Stimulated activated CD4-positive, alpha-beta T cell treated with anti-CD3 and anti-CD28 coated beads, Interleukin-2, amount 100 ng/mL, for 48 hours (primary cell): ENCODE measurements around the gene CRISPLD2.
"Not testable (repeated sequence)": the region's sequence is repeated elsewhere in the genome, so short reads cannot be mapped to it uniquely, and the experiment has no call there.

ENCODE experiments used
- DNase-seq, 2 donors: peaks; one replicate each; pipeline ENCODE4 v3.0.0-alpha.2; 2020

Gene CRISPLD2

GRCh38 chr16:84938616-84939015 lies 118.8 kb downstream of the CRISPLD2 start:
- DNase-seq = not testable (repeated sequence)

- no peak for DNase-seq
These were observed 121.1 kb downstream of the CRISPLD2 start for GRCh38 chr16:84940670-84941551.

GRCh38 chr16:84941921-84942320 lies 122.1 kb downstream of the CRISPLD2 start:
- no peak for DNase-seq

GRCh38 chr16:84942786-84943185 lies 123.0 kb downstream of the CRISPLD2 start:
- no peak for DNase-seq

- no peak for DNase-seq
These were observed 123.8 kb downstream of the CRISPLD2 start for GRCh38 chr16:84943620-84944019.

- DNase-seq = no peak
These were observed 127.2 kb downstream of the CRISPLD2 start for GRCh38 chr16:84947022-84947421.

- no peak for DNase-seq
These were observed 128.4 kb downstream of the CRISPLD2 start for GRCh38 chr16:84947996-84948850.

GRCh38 chr16:84948851-84949610 lies 129.2 kb downstream of the CRISPLD2 start:
- no peak for DNase-seq

GRCh38 chr16:84949772-84950436 lies 130.1 kb downstream of the CRISPLD2 start:
- no peak for DNase-seq

- DNase-seq = peak; percentile 23 to 25
These were observed 131.1 kb downstream of the CRISPLD2 start for GRCh38 chr16:84950906-84951305.

GRCh38 chr16:84952335-84953189 lies 132.8 kb downstream of the CRISPLD2 start:
- DNase-seq = peak; percentile 71 to 72

GRCh38 chr16:84953190-84953746 lies 133.5 kb downstream of the CRISPLD2 start:
- no peak for DNase-seq

GRCh38 chr16:84955427-84955826 lies 135.6 kb downstream of the CRISPLD2 start:
- no peak for DNase-seq

- DNase-seq = no peak
These were observed 137.4 kb downstream of the CRISPLD2 start for GRCh38 chr16:84957192-84957591.

GRCh38 chr16:84957792-84958191 lies 138.0 kb downstream of the CRISPLD2 start:
- no peak for DNase-seq
